Osteocyte (in vitro differentiated cells): ENCODE results near the gene SCP2. TPM values are rescaled to one million over a fixed set of nuclear protein-coding genes. Genes with fewer than 3 reads are reported as not detected.

Source experiments
- DNase-seq: peaks from one replicate; pipeline ENCODE4 v3.0.0; 2021; ENCODE audit warnings: mixed read lengths; ENCODE audit not compliant: unreplicated experiment; ENCODE audit errors: extremely low spot score
- H3K27ac Mint-ChIP-seq: one replicate; pipeline ENCODE4 v1.8.0; 2021; ENCODE audit warnings: mild to moderate bottlenecking, mixed read lengths; ENCODE audit not compliant: unreplicated experiment
- H3K27me3 Mint-ChIP-seq: one replicate; pipeline ENCODE4 v1.8.0; 2021; ENCODE audit warnings: mixed read lengths; ENCODE audit not compliant: unreplicated experiment
- H3K36me3 Mint-ChIP-seq: one replicate; pipeline ENCODE4 v1.8.0; 2021; ENCODE audit warnings: mixed read lengths; ENCODE audit not compliant: unreplicated experiment
- H3K4me1 Mint-ChIP-seq: one replicate; pipeline ENCODE4 v1.8.0; 2021; ENCODE audit warnings: mixed read lengths; ENCODE audit not compliant: unreplicated experiment
- H3K4me3 Mint-ChIP-seq: one replicate; pipeline ENCODE4 v1.8.0; 2021; ENCODE audit warnings: mild to moderate bottlenecking, moderate library complexity, mixed read lengths; ENCODE audit not compliant: unreplicated experiment
- H3K9me3 Mint-ChIP-seq: one replicate; pipeline ENCODE4 v1.8.0; 2021; ENCODE audit warnings: mixed read lengths; ENCODE audit not compliant: unreplicated experiment
- total RNA-seq: library from RNA; stranded (reverse); gene quantifications from 2 replicates; pipeline ENCODE4 v1.2.1, GENCODE V29; 2021
- TF ChIP-seq, protein P1 (sequence below): fragments of 200-600 bp; sonication (generic); IDR thresholded peaks from 2 replicates; pipeline ENCODE4 v1.5.0; 2021; ENCODE audit warnings: antibody characterized with exemption, mild to moderate bottlenecking, moderate library complexity

The SCP2 gene
- total RNA-seq, 1 donor from 2014 or later: 84.2 TPM

GRCh38 chr1:53050310-53050709, 123.2 kb downstream of the SCP2 start:
- DNase-seq: no peak
- Mint-ChIP-seq H3K27me3 (no peaks in the 10 kb centered on the region), H3K4me3 (no peak overlapping the region), H3K27ac (no peak overlapping the region), H3K36me3 (peaks cover 59% of the 10 kb centered on the region), H3K4me1 (peaks cover 32% of the 10 kb centered on the region), H3K9me3 (no peaks in the 10 kb centered on the region)
- TF ChIP-seq, protein P1, sequence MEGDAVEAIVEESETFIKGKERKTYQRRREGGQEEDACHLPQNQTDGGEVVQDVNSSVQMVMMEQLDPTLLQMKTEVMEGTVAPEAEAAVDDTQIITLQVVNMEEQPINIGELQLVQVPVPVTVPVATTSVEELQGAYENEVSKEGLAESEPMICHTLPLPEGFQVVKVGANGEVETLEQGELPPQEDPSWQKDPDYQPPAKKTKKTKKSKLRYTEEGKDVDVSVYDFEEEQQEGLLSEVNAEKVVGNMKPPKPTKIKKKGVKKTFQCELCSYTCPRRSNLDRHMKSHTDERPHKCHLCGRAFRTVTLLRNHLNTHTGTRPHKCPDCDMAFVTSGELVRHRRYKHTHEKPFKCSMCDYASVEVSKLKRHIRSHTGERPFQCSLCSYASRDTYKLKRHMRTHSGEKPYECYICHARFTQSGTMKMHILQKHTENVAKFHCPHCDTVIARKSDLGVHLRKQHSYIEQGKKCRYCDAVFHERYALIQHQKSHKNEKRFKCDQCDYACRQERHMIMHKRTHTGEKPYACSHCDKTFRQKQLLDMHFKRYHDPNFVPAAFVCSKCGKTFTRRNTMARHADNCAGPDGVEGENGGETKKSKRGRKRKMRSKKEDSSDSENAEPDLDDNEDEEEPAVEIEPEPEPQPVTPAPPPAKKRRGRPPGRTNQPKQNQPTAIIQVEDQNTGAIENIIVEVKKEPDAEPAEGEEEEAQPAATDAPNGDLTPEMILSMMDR: no peak

- Mint-ChIP-seq H3K4me1 (peaks cover 28% of the 10 kb centered on the region), H3K27me3 (no peaks in the 10 kb centered on the region)
These were observed 124.6 kb downstream of the SCP2 start for GRCh38 chr1:53051676-53052075.

GRCh38 chr1:53057127-53057526, 130.1 kb downstream of the SCP2 start:
- TF ChIP-seq, protein P1: no peak
- Mint-ChIP-seq H3K4me1 (peaks cover 4% of the 10 kb centered on the region), H3K27me3 (peaks cover 20% of the 10 kb centered on the region), H3K4me3 (no peak overlapping the region), H3K9me3 (no peaks in the 10 kb centered on the region), H3K27ac (no peak overlapping the region), H3K36me3 (peaks cover 35% of the 10 kb centered on the region)
- DNase-seq: no peak

More at GRCh38 chr1:53051676-53052075, 124.6 kb downstream of the SCP2 start:
- no peak for DNase-seq
- Mint-ChIP-seq H3K4me3 (no peak overlapping the region), H3K36me3 (peaks cover 58% of the 10 kb centered on the region), H3K27ac (no peak overlapping the region), H3K9me3 (no peaks in the 10 kb centered on the region)
- TF ChIP-seq, protein P1: no peak

DNA sequence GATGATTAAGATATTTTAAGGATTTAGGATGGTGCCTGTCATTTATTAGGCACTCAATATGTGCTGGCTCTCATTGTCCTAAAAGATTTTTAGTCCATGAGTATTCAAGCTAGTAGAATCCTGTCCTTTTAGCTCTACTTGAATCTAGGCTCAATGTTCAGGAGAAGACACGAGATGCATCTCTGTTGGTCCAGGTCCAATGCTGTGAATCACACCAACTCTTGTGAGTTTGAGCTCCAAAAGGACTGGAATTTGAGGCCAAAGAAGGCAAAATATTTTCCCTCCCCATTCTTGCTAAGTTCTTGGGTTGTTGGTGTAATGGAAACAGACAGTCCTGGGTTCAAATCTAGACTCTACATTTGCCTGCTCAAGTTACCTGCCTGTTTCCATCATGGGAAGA, 133.5 kb downstream of the SCP2 start:
- DNase-seq: no peak
- no peak overlapping the region for H3K27ac Mint-ChIP-seq

DNA sequence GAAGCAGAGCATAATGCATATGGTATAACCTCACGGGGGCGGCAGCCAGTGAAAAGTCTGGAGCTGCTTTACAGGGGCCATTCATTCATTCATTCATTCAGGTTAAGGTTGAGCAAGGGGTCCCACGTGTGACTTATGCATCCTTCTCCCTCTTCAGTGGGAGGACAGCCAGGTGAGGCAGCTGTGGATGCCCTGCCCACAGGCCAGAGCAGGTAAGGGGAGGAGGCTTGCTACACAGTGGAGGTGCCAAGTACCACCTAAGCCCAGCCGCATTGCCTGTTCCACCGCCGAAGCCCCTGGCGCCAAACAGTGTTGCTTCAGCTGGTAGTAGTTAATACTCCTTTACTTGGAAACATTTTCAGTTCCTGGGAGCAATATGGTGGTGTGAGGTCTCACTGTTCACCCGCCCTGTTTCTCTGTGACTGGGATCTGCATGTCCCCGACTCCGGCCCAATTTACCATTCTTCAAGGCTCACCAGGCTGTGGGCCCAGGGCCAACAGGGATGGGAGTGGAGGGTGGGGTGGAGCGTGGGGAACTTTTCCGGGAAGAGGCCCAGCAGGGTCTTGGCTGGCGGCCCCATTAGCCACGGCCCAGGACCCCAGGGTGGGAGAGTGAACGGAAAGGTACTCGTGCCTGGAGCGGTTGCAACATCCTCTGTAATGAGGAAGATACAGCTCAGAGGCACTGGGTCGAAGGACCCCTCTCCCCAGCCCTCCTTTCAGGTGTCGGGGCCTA, 134.2 kb downstream of the SCP2 start:
- TF ChIP-seq, protein P1: no peak
- Mint-ChIP-seq H3K4me1 (peaks cover 7% of the 10 kb centered on the region), H3K4me3 (peak overlapping the region; percentile 75), H3K27ac (no peak overlapping the region), H3K9me3 (no peaks in the 10 kb centered on the region), H3K27me3 (peaks cover 20% of the 10 kb centered on the region), H3K36me3 (peaks cover 3% of the 10 kb centered on the region)
- no peak for DNase-seq

More for the DNA sequence above, 133.5 kb downstream of the SCP2 start:
- Mint-ChIP-seq H3K9me3 (no peaks in the 10 kb centered on the region), H3K27me3 (peaks cover 20% of the 10 kb centered on the region), H3K4me3 (no peak overlapping the region), H3K4me1 (peaks cover 7% of the 10 kb centered on the region), H3K36me3 (peaks cover 3% of the 10 kb centered on the region)
- TF ChIP-seq, protein P1: no peak
